ENCODE data around the gene PRPSAP2. TPM values are rescaled to one million over a fixed set of nuclear protein-coding genes. Genes with fewer than 3 reads are reported as not detected.
"Not testable (repeated sequence)": the region's sequence is repeated elsewhere in the genome, so short reads cannot be mapped to it uniquely, and the experiment has no call there.

The PRPSAP2 gene
- total RNA-seq, 1 experiment from 2014 or later = 33.6 TPM

GRCh38 chr17:18919963-18920362 lies 62.0 kb downstream of the PRPSAP2 start:
- H3K27ac Mint-ChIP-seq (ENCODE audit: low read depth, unreplicated experiment) = no peak overlapping the region

GRCh38 chr17:18920911-18921441 lies 63.0 kb downstream of the PRPSAP2 start:
- H3K27ac Mint-ChIP-seq (ENCODE audit: low read depth, unreplicated experiment) = no peak overlapping the region
- H3K36me3 Mint-ChIP-seq (ENCODE audit: insufficient read depth, unreplicated experiment) = peaks cover 44% of the 10 kb centered on the region

More at GRCh38 chr17:18919963-18920362, 62.0 kb downstream of the PRPSAP2 start:
- no peak for DNase-seq (ENCODE audit: unreplicated experiment)
- ChIA-PET POLR2A (no interaction called here), CTCF (interaction anchor here (1.0 kb wide), 1 partner anchor 41 kb away, joined by 3 read pairs; no protein-coding TSS in a partner anchor)
- no peaks in the 10 kb centered on the region for H3K9me3 Mint-ChIP-seq (ENCODE audit: unreplicated experiment)
- intact Hi-C loops (cut with micrococcal nuclease) = no loop called here
- H3K4me1 Mint-ChIP-seq (ENCODE audit: insufficient read depth, unreplicated experiment) = no peaks in the 10 kb centered on the region
- peaks cover 39% of the 10 kb centered on the region for H3K36me3 Mint-ChIP-seq (ENCODE audit: insufficient read depth, unreplicated experiment)
- H3K27me3 Mint-ChIP-seq (ENCODE audit: insufficient read depth, unreplicated experiment) = no peaks in the 10 kb centered on the region
- BruUV-seq (replicated peaks) = no TSS peak
- TF ChIP-seq CTCF (IDR thresholded peaks at IDR 0.05; ENCODE audit: unreplicated experiment) = no peak
- no peak overlapping the region for H3K4me3 Mint-ChIP-seq (ENCODE audit: unreplicated experiment)

GRCh38 chr17:18921485-18921884 lies 63.6 kb downstream of the PRPSAP2 start:
- no peak overlapping the region for H3K27ac Mint-ChIP-seq (ENCODE audit: low read depth, unreplicated experiment)
- H3K4me3 Mint-ChIP-seq (ENCODE audit: unreplicated experiment) = no peak overlapping the region
- no peaks in the 10 kb centered on the region for H3K9me3 Mint-ChIP-seq (ENCODE audit: unreplicated experiment)
- ChIA-PET POLR2A (no interaction called here), CTCF (no interaction called here)
- TF ChIP-seq CTCF (IDR thresholded peaks at IDR 0.05; ENCODE audit: unreplicated experiment) = no peak
- no TSS peak for BruUV-seq (replicated peaks)
- intact Hi-C loops (cut with micrococcal nuclease) = no loop called here
- no peaks in the 10 kb centered on the region for H3K27me3 Mint-ChIP-seq (ENCODE audit: insufficient read depth, unreplicated experiment)
- no peak for DNase-seq (ENCODE audit: unreplicated experiment)
- H3K36me3 Mint-ChIP-seq (ENCODE audit: insufficient read depth, unreplicated experiment) = peaks cover 41% of the 10 kb centered on the region
- H3K4me1 Mint-ChIP-seq (ENCODE audit: insufficient read depth, unreplicated experiment) = no peaks in the 10 kb centered on the region

More at GRCh38 chr17:18920911-18921441, 63.0 kb downstream of the PRPSAP2 start:
- BruUV-seq (replicated peaks) = no TSS peak
- DNase-seq (ENCODE audit: unreplicated experiment) = no peak
- no peaks in the 10 kb centered on the region for H3K27me3 Mint-ChIP-seq (ENCODE audit: insufficient read depth, unreplicated experiment)
- H3K9me3 Mint-ChIP-seq (ENCODE audit: unreplicated experiment) = no peaks in the 10 kb centered on the region
- POLR2A ChIA-PET = no interaction called here
- no peaks in the 10 kb centered on the region for H3K4me1 Mint-ChIP-seq (ENCODE audit: insufficient read depth, unreplicated experiment)
- no peak overlapping the region for H3K4me3 Mint-ChIP-seq (ENCODE audit: unreplicated experiment)
- intact Hi-C loops (cut with micrococcal nuclease) = no loop called here
- CTCF ChIA-PET = no interaction called here
- TF ChIP-seq CTCF (IDR thresholded peaks at IDR 0.05; ENCODE audit: unreplicated experiment) = no peak

GRCh38 chr17:18921912-18922451 lies 64.1 kb downstream of the PRPSAP2 start:
- POLR2A ChIA-PET = no interaction called here
- no peak overlapping the region for H3K4me3 Mint-ChIP-seq (ENCODE audit: unreplicated experiment)
- no peaks in the 10 kb centered on the region for H3K4me1 Mint-ChIP-seq (ENCODE audit: insufficient read depth, unreplicated experiment)
- H3K36me3 Mint-ChIP-seq (ENCODE audit: insufficient read depth, unreplicated experiment) = peaks cover 36% of the 10 kb centered on the region
- CTCF ChIA-PET = no interaction called here
- H3K27ac Mint-ChIP-seq (ENCODE audit: low read depth, unreplicated experiment) = no peak overlapping the region
- H3K27me3 Mint-ChIP-seq (ENCODE audit: insufficient read depth, unreplicated experiment) = no peaks in the 10 kb centered on the region
- DNase-seq (ENCODE audit: unreplicated experiment) = no peak
- no peaks in the 10 kb centered on the region for H3K9me3 Mint-ChIP-seq (ENCODE audit: unreplicated experiment)
- intact Hi-C loops (cut with micrococcal nuclease) = no loop called here
- TF ChIP-seq CTCF (IDR thresholded peaks at IDR 0.05; ENCODE audit: unreplicated experiment) = no peak
- no TSS peak for BruUV-seq (replicated peaks)

GRCh38 chr17:18922596-18922995 lies 64.7 kb downstream of the PRPSAP2 start:
- H3K9me3 Mint-ChIP-seq (ENCODE audit: unreplicated experiment); intact Hi-C loops (cut with micrococcal nuclease); H3K4me1 Mint-ChIP-seq (ENCODE audit: insufficient read depth, unreplicated experiment); CTCF ChIA-PET; H3K27me3 Mint-ChIP-seq (ENCODE audit: insufficient read depth, unreplicated experiment); DNase-seq (ENCODE audit: unreplicated experiment); H3K27ac Mint-ChIP-seq (ENCODE audit: low read depth, unreplicated experiment); POLR2A ChIA-PET; H3K4me3 Mint-ChIP-seq (ENCODE audit: unreplicated experiment); BruUV-seq (replicated peaks): not testable (repeated sequence)
- peaks cover 36% of the 10 kb centered on the region for H3K36me3 Mint-ChIP-seq (ENCODE audit: insufficient read depth, unreplicated experiment)
